Skeletal muscle satellite cell (primary cell): ENCODE measurements around the gene ADM.

ENCODE experiments used
- H3K27me3 ChIP-seq: 2 replicates; pipeline ENCODE4 v1.7.0; 2013; ENCODE audit warnings: low read length; ENCODE audit not compliant: control insufficient read depth, insufficient read depth
- H3K36me3 ChIP-seq: 2 replicates; pipeline ENCODE4 v1.7.0; 2013; ENCODE audit warnings: mild to moderate bottlenecking, control low read depth, low read length; ENCODE audit not compliant: insufficient read depth
- H3K4me1 ChIP-seq: 2 replicates; pipeline ENCODE4 v1.7.0; 2013; ENCODE audit warnings: low read length; ENCODE audit not compliant: control insufficient read depth, insufficient read depth
- H3K4me2 ChIP-seq: 2 replicates; pipeline ENCODE4 v1.7.0; 2013; ENCODE audit warnings: mild to moderate bottlenecking, low read length
- H3K4me3 ChIP-seq: 2 replicates; pipeline ENCODE4 v1.7.0; 2013; ENCODE audit warnings: low read length
- H3K9ac ChIP-seq: 2 replicates; pipeline ENCODE4 v1.7.0; 2013; ENCODE audit warnings: mild to moderate bottlenecking, low read depth, low read length, moderate library complexity
- H3K9me3 ChIP-seq: replicated peaks from 2 replicates; pipeline ENCODE4 v1.7.0; 2013; ENCODE audit warnings: mild to moderate bottlenecking, control low read depth, low read length

The ADM gene

DNA sequence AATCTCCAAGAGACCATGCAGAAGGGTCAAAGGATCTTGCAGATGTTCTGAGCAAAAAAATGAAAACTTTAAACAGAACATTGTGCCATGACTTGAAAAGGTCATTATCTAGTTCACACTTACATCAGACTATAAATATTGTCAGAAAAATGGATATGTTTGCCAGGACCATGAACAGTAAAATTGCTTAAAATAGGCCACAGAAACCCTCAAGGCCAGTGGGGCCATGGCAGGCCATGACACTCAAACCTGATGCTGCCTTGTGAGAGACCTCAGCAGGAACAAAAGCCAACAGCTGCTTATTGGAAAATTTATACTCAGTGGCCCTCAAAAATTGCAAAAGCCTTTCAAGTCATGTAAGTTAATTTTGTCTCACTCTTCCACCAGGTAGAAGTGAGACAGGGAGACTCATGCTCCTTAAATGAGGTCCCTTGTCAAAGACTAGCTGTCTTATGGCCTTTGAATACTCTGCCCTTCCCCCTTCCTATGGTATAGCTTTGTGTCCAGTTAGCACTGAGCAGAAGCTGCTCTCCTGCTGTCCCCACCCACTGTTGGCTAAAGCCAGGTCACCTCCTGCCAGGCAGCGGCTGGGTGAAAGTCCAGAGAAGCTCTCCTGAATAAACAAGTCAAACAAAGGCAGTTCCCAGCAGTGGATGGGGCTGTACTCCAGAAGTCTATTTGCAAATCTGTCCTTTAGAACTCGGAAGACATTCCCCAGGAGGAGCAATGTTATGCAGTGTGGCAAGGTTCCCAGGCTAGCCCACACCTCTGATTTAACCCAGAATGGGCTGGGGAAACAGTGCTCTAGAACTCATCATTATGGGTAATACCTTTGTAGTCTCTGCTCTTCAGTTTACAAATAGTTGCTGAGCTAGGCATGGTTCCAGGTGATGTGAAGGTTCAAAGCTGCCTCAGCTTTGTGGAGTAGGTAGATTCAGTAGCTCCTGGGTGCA lies 21.4 kb downstream of the ADM start:
- Histone ChIP-seq H3K27me3 (no peaks in the 10 kb centered on the region), H3K9me3 (no peaks in the 10 kb centered on the region), H3K4me2 (peak overlapping the region; percentile 20), H3K4me1 (peaks cover 94% of the 10 kb centered on the region), H3K9ac (peak overlapping the region; percentile 84), H3K4me3 (peak overlapping the region; percentile 4), H3K36me3 (no peaks in the 10 kb centered on the region)

DNA sequence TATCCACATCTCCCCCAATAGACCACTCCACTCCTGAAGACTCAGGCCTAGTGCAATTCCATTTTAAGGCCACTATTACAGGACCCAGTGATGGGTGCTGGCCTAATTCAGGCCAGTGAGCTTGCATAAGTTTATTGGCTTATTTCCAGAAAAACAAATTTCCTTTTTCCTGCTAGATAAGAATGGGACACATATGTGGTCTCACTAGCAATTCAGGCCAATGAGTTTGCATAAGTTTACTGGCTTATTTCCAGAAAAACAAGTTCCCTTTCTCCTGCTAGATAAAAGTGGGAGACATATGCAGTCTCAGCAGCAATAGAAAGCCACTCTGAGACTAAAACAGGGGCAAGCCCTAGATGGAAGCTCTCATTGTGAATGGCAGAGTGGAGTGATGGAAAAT lies 22.4 kb downstream of the ADM start:
- peak overlapping the region; percentile 84 for H3K9ac ChIP-seq
- no peaks in the 10 kb centered on the region for H3K9me3 ChIP-seq
- no peaks in the 10 kb centered on the region for H3K36me3 ChIP-seq
- H3K4me1 ChIP-seq: peaks cover 89% of the 10 kb centered on the region
- no peak overlapping the region for H3K4me2 ChIP-seq
- no peak overlapping the region for H3K4me3 ChIP-seq
- H3K27me3 ChIP-seq: no peaks in the 10 kb centered on the region

DNA sequence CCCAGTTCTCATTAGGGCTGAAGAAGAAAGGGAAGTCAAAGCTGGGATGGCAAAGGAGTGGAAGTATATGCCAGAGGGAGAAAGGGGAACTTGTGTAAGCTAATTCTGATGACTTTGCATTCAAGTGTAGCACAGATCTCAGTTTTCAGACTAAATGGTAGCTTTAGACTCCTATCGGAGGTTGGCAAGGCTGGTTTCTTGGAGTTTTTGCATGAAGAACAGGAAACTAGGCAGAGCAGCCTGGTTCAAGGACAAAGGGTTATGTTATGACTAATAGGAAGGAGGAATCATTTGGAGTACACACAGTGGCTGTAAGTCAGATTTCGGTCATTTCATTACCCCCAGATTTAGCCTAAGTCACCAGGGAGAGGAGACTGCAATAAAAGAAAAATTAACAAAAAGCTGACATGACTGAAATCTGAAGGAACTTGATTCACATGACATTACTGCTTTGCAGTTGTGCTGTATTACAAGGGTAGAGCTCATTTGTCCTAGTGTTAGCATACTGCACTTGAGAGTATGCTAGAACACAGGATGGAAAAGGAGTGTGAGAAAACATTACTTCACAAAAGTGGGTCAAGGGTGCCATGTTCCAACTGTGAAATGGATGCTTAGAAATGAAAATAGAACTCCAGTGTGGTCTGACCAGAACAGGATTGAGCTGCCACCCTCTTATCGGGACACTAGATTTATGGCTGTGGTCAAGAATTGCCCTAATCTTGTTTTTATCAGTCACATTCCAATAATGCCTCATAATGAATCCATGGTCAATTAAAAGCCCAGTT lies 23.6 kb downstream of the ADM start:
- Histone ChIP-seq H3K36me3 (no peaks in the 10 kb centered on the region), H3K4me1 (peaks cover 78% of the 10 kb centered on the region), H3K9me3 (no peaks in the 10 kb centered on the region), H3K27me3 (no peaks in the 10 kb centered on the region), H3K9ac (peak overlapping the region; percentile 57), H3K4me2 (peak overlapping the region; percentile 48), H3K4me3 (no peak overlapping the region)

DNA sequence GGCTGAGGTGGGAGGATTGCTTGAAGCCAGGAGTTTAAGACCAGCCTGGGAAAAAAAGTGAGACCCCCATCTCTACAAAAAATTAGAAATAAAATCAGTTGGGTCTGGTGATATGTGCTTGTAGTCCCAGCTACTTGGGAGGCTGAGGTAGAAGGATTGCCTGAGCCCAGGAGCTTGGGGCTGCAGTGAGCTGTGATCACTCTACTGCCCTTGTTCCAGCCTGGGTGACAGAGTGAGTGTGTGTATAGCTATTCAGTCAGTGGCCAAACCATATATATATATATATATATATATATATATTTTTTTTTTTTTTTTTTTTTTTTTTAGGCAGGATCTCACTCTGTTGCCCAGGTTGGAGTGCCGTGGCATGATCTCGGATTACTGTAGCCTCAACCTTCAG lies 24.5 kb downstream of the ADM start:
- H3K27me3 ChIP-seq: no peaks in the 10 kb centered on the region
- no peak overlapping the region for H3K4me3 ChIP-seq
- no peaks in the 10 kb centered on the region for H3K36me3 ChIP-seq
- peak overlapping the region; percentile 57 for H3K9ac ChIP-seq
- no peaks in the 10 kb centered on the region for H3K9me3 ChIP-seq
- peak overlapping the region; percentile 48 for H3K4me2 ChIP-seq
- peaks cover 69% of the 10 kb centered on the region for H3K4me1 ChIP-seq

DNA sequence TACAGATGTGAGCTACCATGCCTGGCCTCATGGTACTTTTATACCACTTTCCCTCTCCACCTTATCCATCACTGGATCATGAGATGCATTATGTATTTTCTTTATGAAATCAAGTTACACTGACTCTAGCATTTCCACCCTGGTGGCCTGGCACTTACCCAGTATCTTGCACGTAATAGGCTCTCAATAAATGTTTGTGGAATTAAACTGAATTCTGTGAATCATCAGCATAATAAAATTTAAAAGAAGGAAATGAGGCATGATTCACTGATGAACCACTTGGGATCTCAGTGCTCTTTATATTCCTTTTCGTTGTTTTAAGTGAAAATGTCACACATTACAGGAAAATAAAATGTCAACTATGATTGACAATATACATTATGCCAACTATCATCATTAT lies 25.1 kb downstream of the ADM start:
- peaks cover 64% of the 10 kb centered on the region for H3K4me1 ChIP-seq
- H3K36me3 ChIP-seq: no peaks in the 10 kb centered on the region
- no peaks in the 10 kb centered on the region for H3K9me3 ChIP-seq
- H3K9ac ChIP-seq: peak overlapping the region; percentile 72
- H3K4me3 ChIP-seq: no peak overlapping the region
- peak overlapping the region; percentile 9 for H3K4me2 ChIP-seq
- no peaks in the 10 kb centered on the region for H3K27me3 ChIP-seq

DNA sequence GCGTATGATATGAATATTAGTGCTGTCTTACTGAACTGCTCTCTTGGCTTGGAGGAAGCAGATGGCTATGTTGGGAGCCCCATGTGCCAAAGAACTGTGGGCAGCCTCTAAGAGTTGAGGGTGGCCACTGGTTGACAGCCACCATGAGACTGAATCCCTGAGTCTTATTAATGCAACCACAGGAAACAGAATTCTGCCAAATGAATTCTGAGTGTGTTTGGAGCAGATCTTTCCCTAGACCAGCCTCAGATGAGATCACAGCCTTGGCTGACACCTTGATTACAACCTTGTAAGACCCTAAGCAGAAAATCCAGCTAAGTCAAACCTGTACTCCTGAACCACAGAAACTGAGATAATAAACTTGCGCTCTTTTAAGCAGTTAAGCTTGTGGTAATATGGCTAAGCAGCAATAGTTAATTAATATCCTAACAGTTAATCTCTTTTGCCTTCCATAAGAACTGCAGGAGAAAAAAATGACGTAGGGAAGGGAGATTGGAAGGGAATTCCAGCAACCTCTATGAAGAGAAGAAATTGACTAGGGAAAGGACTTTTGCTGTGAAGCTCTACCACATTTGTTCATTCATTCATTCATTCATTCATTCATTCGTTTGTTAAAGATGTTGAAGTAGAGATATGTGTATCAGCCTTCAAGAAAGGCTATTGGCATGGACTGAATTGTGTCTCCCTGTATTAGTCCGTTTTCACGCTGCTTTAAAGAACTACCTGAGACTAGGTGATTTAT lies 26.8 kb downstream of the ADM start:
- Histone ChIP-seq H3K9me3 (no peaks in the 10 kb centered on the region), H3K4me3 (no peak overlapping the region), H3K36me3 (no peaks in the 10 kb centered on the region), H3K4me2 (no peak overlapping the region), H3K4me1 (peaks cover 46% of the 10 kb centered on the region), H3K9ac (no peak overlapping the region), H3K27me3 (no peaks in the 10 kb centered on the region)

DNA sequence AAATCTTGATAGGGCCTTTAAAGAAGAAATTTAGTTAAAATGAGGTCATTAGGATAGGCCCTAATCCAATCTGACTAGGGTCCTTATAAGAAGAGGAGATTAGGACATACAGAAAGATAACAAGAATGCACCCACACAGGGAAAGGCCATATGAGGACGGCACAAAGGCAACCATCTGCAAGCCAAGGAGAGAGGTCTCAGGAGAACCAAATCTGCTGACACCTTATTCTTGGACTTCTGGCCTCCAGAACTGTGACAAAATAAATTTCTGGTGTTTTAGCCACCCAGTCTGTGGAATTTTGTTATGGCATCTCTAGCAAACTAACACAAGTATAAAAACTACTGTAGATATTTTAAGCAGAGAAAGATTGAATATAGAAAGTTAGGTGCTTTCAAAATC lies 28.6 kb downstream of the ADM start:
- peaks cover 29% of the 10 kb centered on the region for H3K4me1 ChIP-seq
- no peaks in the 10 kb centered on the region for H3K27me3 ChIP-seq
- H3K9ac ChIP-seq: no peak overlapping the region
- H3K4me2 ChIP-seq: no peak overlapping the region
- H3K4me3 ChIP-seq: no peak overlapping the region
- no peaks in the 10 kb centered on the region for H3K36me3 ChIP-seq
- H3K9me3 ChIP-seq: no peaks in the 10 kb centered on the region

DNA sequence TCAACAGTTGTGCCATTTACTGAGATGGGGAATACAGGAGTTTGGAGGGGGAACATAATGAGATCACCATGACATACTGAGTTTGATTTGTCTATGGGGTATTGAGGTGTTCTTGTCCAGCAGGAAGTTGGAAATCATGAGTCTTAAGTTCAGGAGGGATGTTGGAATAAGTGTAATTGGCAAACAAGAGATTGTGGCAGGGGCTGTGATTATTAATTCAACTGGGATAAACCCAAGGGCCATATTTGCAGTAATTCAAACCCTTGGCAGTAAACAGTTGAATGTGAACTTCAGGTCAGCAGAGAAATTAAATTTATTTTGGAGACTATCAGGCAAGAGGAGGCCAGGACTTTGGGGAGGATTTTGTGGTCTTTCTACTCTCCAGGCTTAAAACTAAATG lies 33.4 kb downstream of the ADM start:
- H3K4me3 ChIP-seq: no peak overlapping the region
- H3K4me1 ChIP-seq: no peaks in the 10 kb centered on the region
- H3K4me2 ChIP-seq: no peak overlapping the region
- no peaks in the 10 kb centered on the region for H3K9me3 ChIP-seq
- H3K27me3 ChIP-seq: no peaks in the 10 kb centered on the region
- H3K36me3 ChIP-seq: no peaks in the 10 kb centered on the region
- H3K9ac ChIP-seq: no peak overlapping the region

DNA sequence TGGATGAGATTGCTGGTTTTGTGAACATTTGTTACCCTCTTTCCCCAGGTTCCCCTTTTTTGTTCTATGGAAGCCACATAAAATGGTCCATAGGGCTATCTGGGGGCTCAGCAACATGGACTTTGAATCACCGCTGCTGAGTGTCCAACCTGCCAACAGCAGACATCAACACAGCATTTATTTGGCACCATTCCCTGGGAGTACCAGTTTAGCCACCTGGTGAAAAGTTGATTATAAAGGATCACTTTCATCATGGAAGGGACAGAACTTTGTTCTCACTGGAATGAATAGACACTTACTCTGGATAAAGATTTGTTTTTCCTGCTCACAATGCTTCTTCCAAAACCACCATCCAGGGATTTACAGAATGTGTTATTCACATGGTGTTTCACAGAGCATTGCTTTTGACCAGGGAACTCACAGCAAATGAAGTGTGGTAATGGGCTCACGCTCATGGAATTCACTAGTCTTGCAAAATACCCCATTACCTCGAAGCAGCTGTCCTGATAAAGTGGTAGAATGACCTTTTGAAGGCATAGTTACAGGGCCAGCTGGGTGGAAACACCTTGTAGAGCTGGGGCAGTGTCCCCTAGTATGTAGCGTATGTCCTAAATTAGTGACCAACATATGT lies 43.9 kb downstream of the ADM start:
- H3K36me3 ChIP-seq: no peaks in the 10 kb centered on the region
- H3K9me3 ChIP-seq: no peaks in the 10 kb centered on the region
- peaks cover 40% of the 10 kb centered on the region for H3K4me1 ChIP-seq
- H3K9ac ChIP-seq: peak overlapping the region; percentile 11
- H3K4me2 ChIP-seq: no peak overlapping the region
- no peaks in the 10 kb centered on the region for H3K27me3 ChIP-seq
- H3K4me3 ChIP-seq: no peak overlapping the region

DNA sequence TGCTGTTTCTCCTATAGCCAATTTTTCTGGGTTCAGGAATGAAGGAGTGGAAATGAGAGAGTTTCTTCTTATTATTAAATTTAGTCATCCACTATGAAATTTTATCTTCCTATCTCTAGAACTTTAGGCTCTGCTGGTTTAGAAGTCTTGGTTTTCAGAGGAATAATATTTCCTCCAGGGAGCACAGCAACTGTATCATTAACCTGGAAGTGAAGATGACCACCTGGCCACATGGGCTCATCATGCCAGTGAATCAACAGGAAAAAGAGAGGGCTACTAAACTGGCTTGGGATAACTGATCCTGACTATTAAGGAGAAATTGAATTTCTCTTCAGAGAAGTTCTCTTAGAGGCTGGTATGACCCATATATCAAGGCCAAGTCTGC lies 44.4 kb downstream of the ADM start:
- Histone ChIP-seq H3K9ac (peak overlapping the region; percentile 11), H3K4me3 (no peak overlapping the region), H3K27me3 (no peaks in the 10 kb centered on the region), H3K4me1 (peaks cover 42% of the 10 kb centered on the region), H3K36me3 (no peaks in the 10 kb centered on the region), H3K9me3 (no peaks in the 10 kb centered on the region), H3K4me2 (no peak overlapping the region)

DNA sequence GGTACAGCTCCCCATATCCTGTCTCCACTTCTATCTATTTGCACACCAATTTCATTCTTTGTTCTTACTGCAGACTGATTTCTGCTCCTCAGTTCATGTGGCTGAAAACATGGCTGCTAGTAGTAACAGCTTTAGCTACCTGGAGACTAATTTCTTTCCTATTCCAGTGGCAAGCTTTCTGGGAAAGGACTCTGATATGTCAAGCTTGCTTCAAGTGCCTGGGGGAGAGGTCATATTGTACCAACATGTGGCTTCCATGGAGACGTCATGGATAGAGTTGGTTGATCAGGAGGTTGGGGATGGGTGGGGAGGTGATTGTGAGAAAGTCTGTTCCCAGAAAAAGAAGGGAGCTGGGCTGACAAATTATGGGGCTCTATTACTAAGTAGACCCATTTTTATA lies 44.9 kb downstream of the ADM start:
- Histone ChIP-seq H3K9ac (no peak overlapping the region), H3K9me3 (no peaks in the 10 kb centered on the region), H3K4me1 (peaks cover 47% of the 10 kb centered on the region), H3K27me3 (no peaks in the 10 kb centered on the region), H3K4me3 (no peak overlapping the region), H3K36me3 (no peaks in the 10 kb centered on the region), H3K4me2 (no peak overlapping the region)
